Sciatic nerve (tissue), 2 donors: Measurements from ENCODE around the gene USH2A. TPM values are rescaled to one million over a fixed set of nuclear protein-coding genes. Genes with fewer than 3 reads are reported as not detected.

Experiments
- ATAC-seq: fragments of 200-7000 bp; cut with Tn5 transposase; one replicate; pipeline ENCODE4 v1.9.1; 2020; ENCODE audit warnings: mild to moderate bottlenecking, moderate library complexity
- DNase-seq: peaks from one replicate; pipeline ENCODE4 v3.0.0-alpha.2; 2020; ENCODE audit warnings: low spot score
- intact Hi-C: fragments of 100-400 bp; cut with DNase I; formaldehyde crosslinking; loops from one replicate; pipeline ENCODE4 v1.14.2; 2022
- total RNA-seq: library from RNA; stranded (reverse); fragmentation: NEBNext Ultra II Directional; extraction: Animal tissue kit (Norgen Biotek cat#: 25700); gene quantifications from one replicate; pipeline ENCODE4 v1.2.1, GENCODE V29; 2021
- donor health status: DM: no; HTN: no; CAD: no.
- donor health status: DM: no; HTN: no; CAD: no.

The USH2A gene
- total RNA-seq, 1 donor from 2014 or later = 0.04 TPM

GRCh38 chr1:215786997-215787396 lies 636.3 kb downstream of the USH2A start:
- ATAC-seq (no peak), DNase-seq (no peak)
- intact Hi-C loops = no loop called here

GRCh38 chr1:215780641-215781040 lies 642.6 kb downstream of the USH2A start:
- DNase-seq (no peak), ATAC-seq (no peak)
- intact Hi-C loops = no loop called here

- ATAC-seq (no peak), DNase-seq (no peak)
- intact Hi-C loops = no loop called here
Observed at GRCh38 chr1:215780139-215780538, 643.1 kb downstream of the USH2A start.

GRCh38 chr1:215779729-215780128 lies 643.5 kb downstream of the USH2A start:
- DNase-seq (no peak), ATAC-seq (no peak)
- intact Hi-C loops = no loop called here

- DNase-seq = no peak
- ATAC-seq = no peak
- intact Hi-C loops = no loop called here
Observed at GRCh38 chr1:215777370-215777925, 645.8 kb downstream of the USH2A start.

GRCh38 chr1:215776336-215776735 lies 646.9 kb downstream of the USH2A start:
- no peak for DNase-seq
- ATAC-seq = no peak
- intact Hi-C loops = no loop called here

GRCh38 chr1:215772151-215772550 lies 651.1 kb downstream of the USH2A start:
- ATAC-seq = no peak
- intact Hi-C loops = no loop called here
- no peak for DNase-seq

GRCh38 chr1:215768303-215768702 lies 654.9 kb downstream of the USH2A start:
- DNase-seq = no peak
- no peak for ATAC-seq
- intact Hi-C loops = no loop called here

GRCh38 chr1:215767761-215768160 lies 655.5 kb downstream of the USH2A start:
- DNase-seq (no peak), ATAC-seq (no peak)
- intact Hi-C loops = no loop called here

- intact Hi-C loops = no loop called here
- DNase-seq (no peak), ATAC-seq (no peak)
Observed at GRCh38 chr1:215766521-215766920, 656.7 kb downstream of the USH2A start.

- ATAC-seq = no peak
- no peak for DNase-seq
- intact Hi-C loops = no loop called here
Observed at GRCh38 chr1:215765833-215766232, 657.4 kb downstream of the USH2A start.

GRCh38 chr1:215761446-215761845 lies 661.8 kb downstream of the USH2A start:
- DNase-seq (no peak), ATAC-seq (no peak)
- intact Hi-C loops = no loop called here

- intact Hi-C loops = no loop called here
- DNase-seq (no peak), ATAC-seq (no peak)
Observed at GRCh38 chr1:215754112-215754511, 669.1 kb downstream of the USH2A start.

- no peak for ATAC-seq
- DNase-seq = no peak
Observed at GRCh38 chr1:215749414-215749813, 673.8 kb downstream of the USH2A start.

GRCh38 chr1:215748431-215748830 lies 674.8 kb downstream of the USH2A start:
- ATAC-seq (no peak), DNase-seq (no peak)
- intact Hi-C loops = no loop called here

More at GRCh38 chr1:215749414-215749813, 673.8 kb downstream of the USH2A start:
- intact Hi-C loops = no loop called here

GRCh38 chr1:215744419-215744818 lies 678.8 kb downstream of the USH2A start:
- no peak for ATAC-seq
- no peak for DNase-seq
- intact Hi-C loops = loop anchor here (1.0 kb wide), 1 partner anchor 23 kb away; no protein-coding TSS in a partner anchor

- intact Hi-C loops = no loop called here
- DNase-seq = no peak
- ATAC-seq = no peak
Observed at GRCh38 chr1:215739025-215739424, 684.2 kb downstream of the USH2A start.

- ATAC-seq (peak; percentile 68), DNase-seq (no peak)
- intact Hi-C loops = no loop called here
Observed at GRCh38 chr1:215731699-215732098, 691.5 kb downstream of the USH2A start.

- DNase-seq (no peak), ATAC-seq (no peak)
- intact Hi-C loops = no loop called here
Observed at GRCh38 chr1:215730600-215730999, 692.6 kb downstream of the USH2A start.

GRCh38 chr1:215728169-215728568 lies 695.1 kb downstream of the USH2A start:
- DNase-seq = no peak
- intact Hi-C loops = no loop called here
- ATAC-seq = no peak

- no peak for DNase-seq
- intact Hi-C loops = no loop called here
- ATAC-seq = no peak
Observed at GRCh38 chr1:215720126-215720525, 703.1 kb downstream of the USH2A start.

- intact Hi-C loops = no loop called here
- DNase-seq = no peak
- ATAC-seq = no peak
Observed at GRCh38 chr1:215719552-215719951, 703.7 kb downstream of the USH2A start.
